Right lobe of liver (tissue), 4 donors: ENCODE measurements around the gene ARHGDIB.

Experiments used
- POLR2A ChIP-seq: fragments of 450-650 bp; IDR thresholded peaks from one replicate; pipeline ENCODE4 v1.6.1; 2017; ENCODE audit warnings: antibody characterized with exemption, mild to moderate bottlenecking
- TF ChIP-seq, protein P1 (sequence below), 4 donors: fragments of 200-600 bp in 3 of 4; fragments of 450-650 bp in 1 of 4; IDR thresholded peaks; one replicate each; pipeline versions ENCODE4 v1.5.1 to v1.8.0; 2016 to 2022; ENCODE audit warnings: antibody characterized with exemption in 4 of 4, mild to moderate bottlenecking in 2 of 4
- donor health status: DM: no; HTN: no; CAD: no.
- donor health status: DM: no; HTN: no; CAD: no.
- donor health status: DM: no; HTN: yes; CAD: no.

DNA sequence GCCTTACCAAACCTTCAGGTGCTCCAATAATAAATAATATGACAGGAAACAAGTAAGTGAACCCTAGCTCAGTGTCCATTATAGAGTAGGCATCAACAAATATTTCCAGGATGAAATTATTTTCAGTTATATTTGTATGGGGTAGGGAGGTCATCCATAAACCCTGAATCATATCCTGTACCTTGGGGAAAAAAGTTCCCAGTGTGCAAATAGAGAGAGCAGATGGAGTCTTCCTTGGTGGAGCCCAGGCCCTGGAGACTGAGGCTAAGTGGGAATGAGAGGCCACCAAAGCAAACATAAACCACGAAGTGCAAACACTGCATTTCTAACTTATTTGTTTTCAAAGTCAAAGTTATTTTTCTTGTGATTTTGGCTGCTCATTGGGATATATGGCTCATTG lies 14.5 kb downstream of the ARHGDIB start:
- TF ChIP-seq, protein P1, sequence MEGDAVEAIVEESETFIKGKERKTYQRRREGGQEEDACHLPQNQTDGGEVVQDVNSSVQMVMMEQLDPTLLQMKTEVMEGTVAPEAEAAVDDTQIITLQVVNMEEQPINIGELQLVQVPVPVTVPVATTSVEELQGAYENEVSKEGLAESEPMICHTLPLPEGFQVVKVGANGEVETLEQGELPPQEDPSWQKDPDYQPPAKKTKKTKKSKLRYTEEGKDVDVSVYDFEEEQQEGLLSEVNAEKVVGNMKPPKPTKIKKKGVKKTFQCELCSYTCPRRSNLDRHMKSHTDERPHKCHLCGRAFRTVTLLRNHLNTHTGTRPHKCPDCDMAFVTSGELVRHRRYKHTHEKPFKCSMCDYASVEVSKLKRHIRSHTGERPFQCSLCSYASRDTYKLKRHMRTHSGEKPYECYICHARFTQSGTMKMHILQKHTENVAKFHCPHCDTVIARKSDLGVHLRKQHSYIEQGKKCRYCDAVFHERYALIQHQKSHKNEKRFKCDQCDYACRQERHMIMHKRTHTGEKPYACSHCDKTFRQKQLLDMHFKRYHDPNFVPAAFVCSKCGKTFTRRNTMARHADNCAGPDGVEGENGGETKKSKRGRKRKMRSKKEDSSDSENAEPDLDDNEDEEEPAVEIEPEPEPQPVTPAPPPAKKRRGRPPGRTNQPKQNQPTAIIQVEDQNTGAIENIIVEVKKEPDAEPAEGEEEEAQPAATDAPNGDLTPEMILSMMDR (IDR thresholded peaks at IDR 0.05) = no peak
- no peak for TF ChIP-seq POLR2A
